HG03565 (cell line): ENCODE data around the gene SLX1A.
"Not testable (repeated sequence)": the region's sequence is repeated elsewhere in the genome, so short reads cannot be mapped to it uniquely, and the experiment has no call there.

Source experiments
- ATAC-seq: cut with Tn5 transposase; IDR thresholded peaks from one replicate; pipeline ENCODE4 v1.9.1; 2021; ENCODE audit warnings: mild to moderate bottlenecking, moderate library complexity; ENCODE audit not compliant: unreplicated experiment

Gene SLX1A

GRCh38 chr16:30217082-30217481, 23.4 kb downstream of the SLX1A start:
- ATAC-seq: not testable (repeated sequence)
